ENCODE measurements around the gene CCM2L. TPM values are rescaled to one million over a fixed set of nuclear protein-coding genes. Genes with fewer than 3 reads are reported as not detected.

CCM2L gene
- total RNA-seq, 1 donor from 2014 or later: not detected

DNA sequence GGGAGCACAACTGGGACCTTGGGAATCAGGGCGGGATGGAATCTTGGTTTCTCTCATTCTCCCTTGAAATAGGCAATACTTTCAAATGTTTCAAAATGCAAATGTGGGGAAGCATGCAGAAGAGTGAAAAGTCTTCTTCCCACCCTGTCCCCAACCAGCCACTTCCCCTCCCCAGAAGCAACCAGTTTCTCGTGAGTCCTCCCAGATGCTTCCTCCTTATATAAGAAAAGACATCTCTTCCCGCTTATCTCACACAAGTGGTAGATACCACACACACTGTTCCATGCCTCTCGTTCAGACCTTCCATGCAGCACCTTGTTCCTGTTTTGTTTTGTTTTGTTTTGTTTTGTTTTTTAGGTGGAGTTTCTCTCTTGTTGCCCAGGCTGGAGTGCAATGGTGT lies 67.0 kb downstream of the CCM2L start:
- Mint-ChIP-seq H3K9me3 (no peaks in the 10 kb centered on the region), H3K36me3 (ENCODE audit: low read depth) (no peaks in the 10 kb centered on the region), H3K27ac (no peak overlapping the region), H3K4me1 (ENCODE audit: low read depth) (no peaks in the 10 kb centered on the region), H3K4me3 (ENCODE audit: low read depth) (no peak overlapping the region), H3K27me3 (ENCODE audit: low read depth) (peaks cover 3% of the 10 kb centered on the region)
- intact Hi-C loops (cut with micrococcal nuclease): no loop called here
- DNase-seq (ENCODE audit: low spot score): no peak

DNA sequence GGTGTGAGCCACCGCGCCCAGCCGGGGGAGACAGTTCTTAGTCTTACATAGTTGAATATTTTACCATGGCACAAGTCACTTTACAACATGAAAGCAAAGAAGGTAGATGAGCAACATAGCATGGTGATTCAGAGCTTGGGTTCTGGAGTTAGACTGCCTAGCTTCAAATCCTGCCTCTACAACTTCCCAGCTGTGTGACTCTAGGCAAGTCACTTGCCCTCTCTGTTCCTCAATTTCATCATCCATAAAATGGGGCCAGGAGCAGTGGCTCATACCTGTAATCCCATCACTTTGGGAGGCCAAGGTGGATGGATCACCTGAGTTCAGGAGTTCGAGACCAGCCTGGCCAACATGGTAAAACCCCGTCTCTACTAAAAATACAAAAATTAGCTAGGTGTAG lies 68.1 kb downstream of the CCM2L start:
- no peak for DNase-seq (ENCODE audit: low spot score)
- Mint-ChIP-seq H3K27ac (no peak overlapping the region), H3K4me1 (ENCODE audit: low read depth) (no peaks in the 10 kb centered on the region), H3K27me3 (ENCODE audit: low read depth) (peaks cover 3% of the 10 kb centered on the region), H3K4me3 (ENCODE audit: low read depth) (no peak overlapping the region), H3K9me3 (no peaks in the 10 kb centered on the region), H3K36me3 (ENCODE audit: low read depth) (no peaks in the 10 kb centered on the region)
- intact Hi-C loops (cut with micrococcal nuclease): no loop called here

DNA sequence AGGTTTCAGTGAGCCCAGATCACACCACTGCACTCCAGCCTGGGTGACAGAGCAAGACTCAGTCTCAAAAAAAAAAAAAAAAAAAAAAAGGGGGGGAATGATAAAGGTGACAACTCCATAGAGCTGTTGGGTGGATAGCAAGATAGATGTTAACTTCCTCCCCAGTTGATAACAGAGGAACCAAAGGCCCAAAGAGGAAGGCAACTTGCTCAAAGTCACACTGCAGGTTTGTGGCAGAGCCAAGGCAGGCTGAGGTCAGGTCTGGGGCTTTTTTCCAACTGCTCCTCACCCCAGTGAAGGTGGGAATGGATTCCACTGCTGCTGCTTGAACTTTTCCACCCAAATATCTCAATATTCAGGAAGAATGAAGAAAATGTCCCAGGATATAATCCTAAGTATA lies 68.6 kb downstream of the CCM2L start:
- Mint-ChIP-seq H3K36me3 (ENCODE audit: low read depth) (no peaks in the 10 kb centered on the region), H3K27me3 (ENCODE audit: low read depth) (peaks cover 3% of the 10 kb centered on the region), H3K9me3 (no peaks in the 10 kb centered on the region), H3K4me1 (ENCODE audit: low read depth) (no peaks in the 10 kb centered on the region), H3K27ac (no peak overlapping the region), H3K4me3 (ENCODE audit: low read depth) (no peak overlapping the region)
- no peak for DNase-seq (ENCODE audit: low spot score)
- intact Hi-C loops (cut with micrococcal nuclease): no loop called here

DNA sequence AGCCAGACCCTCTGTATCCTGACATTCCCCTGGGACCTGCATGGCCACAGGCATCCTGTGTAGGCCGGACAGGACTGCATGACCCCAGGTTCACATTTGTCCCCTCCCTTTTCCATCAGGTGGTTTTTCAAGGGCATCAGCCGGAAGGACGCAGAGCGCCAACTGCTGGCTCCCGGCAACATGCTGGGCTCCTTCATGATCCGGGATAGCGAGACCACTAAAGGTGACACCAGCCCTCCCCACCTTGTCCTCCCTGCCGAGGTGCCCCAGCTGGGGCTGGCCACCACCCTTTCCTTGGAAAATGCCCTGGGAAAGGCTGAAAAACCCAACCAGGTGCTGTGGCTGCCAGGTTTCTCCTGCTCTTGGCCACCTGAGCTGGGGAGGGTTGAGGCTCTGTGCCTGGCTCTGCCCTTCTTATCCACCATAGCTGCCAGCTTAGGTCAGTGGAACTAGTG lies 69.4 kb downstream of the CCM2L start:
- Mint-ChIP-seq H3K9me3 (no peaks in the 10 kb centered on the region), H3K27me3 (ENCODE audit: low read depth) (peaks cover 3% of the 10 kb centered on the region), H3K36me3 (ENCODE audit: low read depth) (no peaks in the 10 kb centered on the region), H3K4me1 (ENCODE audit: low read depth) (no peaks in the 10 kb centered on the region), H3K27ac (no peak overlapping the region), H3K4me3 (ENCODE audit: low read depth) (no peak overlapping the region)
- DNase-seq (ENCODE audit: low spot score): no peak
- intact Hi-C loops (cut with micrococcal nuclease): no loop called here

DNA sequence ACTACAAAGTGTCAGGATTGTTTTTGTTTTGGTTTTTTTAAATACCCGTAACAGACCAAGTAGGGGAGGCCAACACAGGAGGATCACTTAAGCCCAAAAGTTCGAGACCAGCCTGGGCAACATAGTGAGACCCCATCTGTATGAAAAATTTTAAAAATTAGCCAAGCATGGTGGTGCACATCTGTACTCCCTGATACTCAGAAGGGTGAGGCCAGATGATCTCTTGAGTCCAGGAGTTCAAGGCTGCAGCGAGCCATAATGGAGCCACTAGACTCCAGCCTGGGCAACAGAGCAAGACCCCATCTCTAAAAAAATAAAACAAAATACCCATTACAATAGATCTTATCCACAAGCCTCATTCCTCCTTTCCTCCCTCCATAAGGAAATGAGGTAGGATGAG lies 70.5 kb downstream of the CCM2L start:
- no peak for DNase-seq (ENCODE audit: low spot score)
- H3K36me3 Mint-ChIP-seq (ENCODE audit: low read depth): no peaks in the 10 kb centered on the region
- intact Hi-C loops (cut with micrococcal nuclease): no loop called here
- no peak overlapping the region for H3K4me3 Mint-ChIP-seq (ENCODE audit: low read depth)
- H3K9me3 Mint-ChIP-seq: no peaks in the 10 kb centered on the region
- no peak overlapping the region for H3K27ac Mint-ChIP-seq
- H3K4me1 Mint-ChIP-seq (ENCODE audit: low read depth): no peaks in the 10 kb centered on the region
- peaks cover 3% of the 10 kb centered on the region for H3K27me3 Mint-ChIP-seq (ENCODE audit: low read depth)

Other genes starting within 250 kb of the CCM2L start
- gene MYLK2, start 191.1 kb upstream of the CCM2L start, total RNA-seq: 0.27 and 0.51 TPM in 2 replicates
- not detected in 2 replicates for gene FOXS1, start 164.8 kb upstream of the CCM2L start, total RNA-seq
- gene DUSP15, start 139.9 kb upstream of the CCM2L start, total RNA-seq: not detected in 2 replicates
- gene TTLL9, start 139.8 kb upstream of the CCM2L start, total RNA-seq: not detected in 2 replicates
- 15.5 and 16.4 TPM in 2 replicates for gene PDRG1, start 58.4 kb upstream of the CCM2L start, total RNA-seq
- gene XKR7, start 42.3 kb upstream of the CCM2L start, total RNA-seq: not detected in 2 replicates
- gene HCK, start 41.8 kb downstream of the CCM2L start, total RNA-seq: not detected in 2 replicates
- 47.7 and 49.2 TPM in 2 replicates for gene TM9SF4, start 99.3 kb downstream of the CCM2L start, total RNA-seq
- 125 and 126 TPM in 2 replicates for gene PLAGL2, start 197.3 kb downstream of the CCM2L start, total RNA-seq
- 67.4 and 68.8 TPM in 2 replicates for gene POFUT1, start 197.4 kb downstream of the CCM2L start, total RNA-seq

All from activated T-helper 2 cell treated with anti-CD3 and anti-CD28 coated beads, Interferon-gamma antibody, Interleukin-2, Interleukin-4, amounts not matched to agents 10 μg/mL and 5 μg/mL and 100 μg/mL, durations not matched to agents 14 hours and 24 hours and 36 hours (primary cell).